Kidney epithelial cell (primary cell): ENCODE results near the gene TMED4. TPM values are rescaled to one million over a fixed set of nuclear protein-coding genes. Genes with fewer than 3 reads are reported as not detected.

Source experiments
- DNase-seq: peaks from one replicate; pipeline ENCODE4 v3.0.0-alpha.2; 2010; ENCODE audit warnings: low read depth
- H3K27me3 ChIP-seq: 2 replicates; pipeline ENCODE4 v1.6.0; 2011; ENCODE audit warnings: low read length; ENCODE audit not compliant: control insufficient read depth, insufficient read depth
- H3K36me3 ChIP-seq: 2 replicates; pipeline ENCODE4 v1.5.1; 2011; ENCODE audit warnings: low read length; ENCODE audit not compliant: control insufficient read depth, insufficient read depth
- H3K4me3 ChIP-seq: 2 replicates; pipeline ENCODE4 v1.5.1; 2011; ENCODE audit warnings: low read depth, mild to moderate bottlenecking, control low read depth, low read length
- total RNA-seq: library from RNA; depleted of rRNA; stranded (reverse); fragments of >200 nt; gene quantifications from 2 replicates; pipeline ENCODE4 v1.2.3, GENCODE V29; 2015
- TF ChIP-seq, protein P1 (sequence below): IDR thresholded peaks from 2 replicates; pipeline ENCODE4 v1.5.1; 2011; ENCODE audit warnings: mild to moderate bottlenecking, moderate library complexity, low read length, control low read depth, inconsistent platforms; ENCODE audit not compliant: insufficient read depth, poor library complexity, severe bottlenecking

The TMED4 gene
- total RNA-seq, 1 donor from 2014 or later = 159 TPM

DNA sequence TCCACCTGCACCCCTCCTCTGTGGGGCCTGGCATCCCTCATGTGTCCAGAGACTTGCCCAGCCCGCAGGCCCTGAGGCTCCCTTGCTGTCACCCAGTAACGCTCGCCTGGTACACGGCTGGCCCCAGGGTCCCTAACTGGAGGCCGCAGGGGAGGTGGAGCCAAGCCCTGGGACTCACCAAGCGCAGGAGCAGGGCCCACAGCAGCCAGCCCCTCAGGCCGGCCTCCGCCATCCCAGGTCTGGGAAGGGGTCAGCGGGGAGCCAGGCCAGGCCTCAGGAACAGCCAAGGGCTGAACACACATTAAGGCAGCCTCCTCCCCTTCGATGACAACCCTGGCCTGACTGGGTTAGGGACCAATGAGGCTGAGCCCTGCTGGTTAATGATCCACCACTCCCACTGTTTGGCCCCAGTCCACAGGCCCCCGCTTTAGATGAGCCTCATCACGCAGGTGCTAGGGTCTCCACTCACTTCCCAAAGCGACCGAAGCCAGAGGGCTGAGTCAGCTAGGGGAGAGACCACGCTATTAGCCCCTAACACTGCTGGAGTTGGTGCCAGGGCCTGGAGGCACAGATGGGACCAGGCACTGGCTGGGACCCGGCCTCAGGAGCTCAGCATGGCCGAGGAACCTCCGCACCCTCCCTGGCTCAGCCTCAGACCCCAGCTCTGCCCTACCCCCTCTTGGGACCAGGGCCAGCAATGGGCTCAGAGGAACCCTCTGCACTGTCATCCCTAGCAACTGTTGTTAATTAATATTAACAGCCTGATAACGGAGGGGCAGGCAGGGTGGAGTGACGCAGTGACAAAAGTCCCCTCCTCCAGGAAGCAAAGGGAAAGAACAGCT lies 40.8 kb downstream of the TMED4 start, which contains the start of gene NPC1L1:
Gene NPC1L1 (minus strand): TSS at position 303 of the 842 bp plus-strand sequence. CDS start 71 bp downstream, at position 232.
- TF ChIP-seq, protein P1, sequence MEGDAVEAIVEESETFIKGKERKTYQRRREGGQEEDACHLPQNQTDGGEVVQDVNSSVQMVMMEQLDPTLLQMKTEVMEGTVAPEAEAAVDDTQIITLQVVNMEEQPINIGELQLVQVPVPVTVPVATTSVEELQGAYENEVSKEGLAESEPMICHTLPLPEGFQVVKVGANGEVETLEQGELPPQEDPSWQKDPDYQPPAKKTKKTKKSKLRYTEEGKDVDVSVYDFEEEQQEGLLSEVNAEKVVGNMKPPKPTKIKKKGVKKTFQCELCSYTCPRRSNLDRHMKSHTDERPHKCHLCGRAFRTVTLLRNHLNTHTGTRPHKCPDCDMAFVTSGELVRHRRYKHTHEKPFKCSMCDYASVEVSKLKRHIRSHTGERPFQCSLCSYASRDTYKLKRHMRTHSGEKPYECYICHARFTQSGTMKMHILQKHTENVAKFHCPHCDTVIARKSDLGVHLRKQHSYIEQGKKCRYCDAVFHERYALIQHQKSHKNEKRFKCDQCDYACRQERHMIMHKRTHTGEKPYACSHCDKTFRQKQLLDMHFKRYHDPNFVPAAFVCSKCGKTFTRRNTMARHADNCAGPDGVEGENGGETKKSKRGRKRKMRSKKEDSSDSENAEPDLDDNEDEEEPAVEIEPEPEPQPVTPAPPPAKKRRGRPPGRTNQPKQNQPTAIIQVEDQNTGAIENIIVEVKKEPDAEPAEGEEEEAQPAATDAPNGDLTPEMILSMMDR = no peak
- DNase-seq = no peak
- no peak within 1 kb of the TSS for H3K4me3 ChIP-seq
- no peaks in the 10 kb centered on the region for H3K36me3 ChIP-seq
- H3K27me3 ChIP-seq = no peaks in the 10 kb centered on the region

- Histone ChIP-seq H3K4me3 (no peak overlapping the region), H3K27me3 (no peaks in the 10 kb centered on the region), H3K36me3 (no peaks in the 10 kb centered on the region)
- no peak for DNase-seq
- TF ChIP-seq, protein P1 = no peak
Observed at GRCh38 chr7:44540592-44541027, 41.4 kb downstream of the TMED4 start.

DNA sequence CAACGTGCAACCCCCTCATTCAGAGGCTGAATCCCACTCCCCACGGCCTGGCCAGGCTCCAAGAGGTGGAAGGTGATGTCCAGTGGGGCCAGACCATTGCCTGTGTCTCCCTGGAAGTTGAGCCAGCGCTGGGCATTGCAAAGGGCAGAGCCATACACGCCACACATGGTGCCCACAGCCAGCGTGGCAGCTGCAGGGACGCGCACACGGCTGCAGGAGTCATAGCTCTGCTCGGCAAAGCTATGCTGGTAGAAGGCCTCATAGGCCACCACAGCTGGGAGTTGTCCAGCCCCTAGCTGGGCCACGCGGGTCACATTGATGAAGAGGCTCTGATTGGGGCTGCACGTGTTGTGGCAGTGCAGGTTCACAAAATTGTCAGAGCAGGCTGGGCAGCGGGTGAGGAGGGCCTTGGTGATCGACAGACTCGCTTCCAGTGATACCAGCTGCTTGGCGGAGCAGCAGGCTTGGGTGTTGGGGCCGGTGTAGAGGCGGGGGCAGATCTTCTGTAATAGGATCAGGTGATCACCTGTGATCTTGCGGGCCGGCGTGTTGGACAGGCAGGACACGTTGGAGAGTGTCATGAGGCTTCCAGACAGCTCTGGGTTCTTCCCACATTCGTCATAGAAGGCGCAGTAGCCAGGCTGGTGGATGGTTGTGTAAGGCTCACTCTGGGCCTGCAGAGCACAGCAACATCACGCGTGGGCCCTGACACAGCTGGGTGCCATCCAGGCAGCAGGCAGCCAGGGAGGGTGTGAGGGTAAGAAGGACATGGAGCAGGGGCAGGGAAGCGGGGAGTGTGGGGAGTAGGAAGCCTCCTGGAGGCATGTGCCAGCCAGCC lies 42.1 kb downstream of the TMED4 start:
- TF ChIP-seq, protein P1 = no peak
- Histone ChIP-seq H3K27me3 (no peaks in the 10 kb centered on the region), H3K36me3 (no peaks in the 10 kb centered on the region), H3K4me3 (no peak overlapping the region)
- no peak for DNase-seq

GRCh38 chr7:44538798-44539668 lies 43.0 kb downstream of the TMED4 start:
- TF ChIP-seq, protein P1 = no peak
- Histone ChIP-seq H3K4me3 (no peak overlapping the region), H3K36me3 (no peaks in the 10 kb centered on the region), H3K27me3 (no peaks in the 10 kb centered on the region)
- no peak for DNase-seq

- TF ChIP-seq, protein P1 = no peak
- no peak overlapping the region for H3K4me3 ChIP-seq
- no peaks in the 10 kb centered on the region for H3K36me3 ChIP-seq
- DNase-seq = no peak
- H3K27me3 ChIP-seq = no peaks in the 10 kb centered on the region
Observed at GRCh38 chr7:44538093-44538797, 43.8 kb downstream of the TMED4 start.
